GM13976 (cell line): ENCODE results near the gene PDE4D.
A peak's percentile ranks its signal among the peaks of the same experiment; 100 is the strongest.

ENCODE experiments used
- DNase-seq: peaks from one replicate; pipeline ENCODE4 v3.0.0; 2012; ENCODE audit warnings: low spot score
- CTCF ChIP-seq: IDR thresholded peaks from 2 replicates; pipeline ENCODE4 v1.5.1; 2012; ENCODE audit warnings: borderline replicate concordance, mild to moderate bottlenecking; ENCODE audit not compliant: insufficient read depth; ENCODE audit errors: extremely low read depth, missing control alignments, control extremely low read depth
- in situ Hi-C: fragments of 300-500 bp; cut with MboI; formaldehyde crosslinking; loops from one replicate; pipeline ENCODE4 v1.12.0; 2022; ENCODE audit warnings: low sequenced_read_pairs, mixed read lengths, inconsistent platforms; ENCODE audit not compliant: unreplicated experiment

Gene PDE4D

GRCh38 chr5:59178071-59178470 lies 715.5 kb downstream of the PDE4D start:
- no peak for TF ChIP-seq CTCF
- DNase-seq = no peak
- in situ Hi-C loops = loop anchor here (10.0 to 25.0 kb wide), 3 partner anchors 133 to 484 kb away; no protein-coding TSS in a partner anchor

DNA sequence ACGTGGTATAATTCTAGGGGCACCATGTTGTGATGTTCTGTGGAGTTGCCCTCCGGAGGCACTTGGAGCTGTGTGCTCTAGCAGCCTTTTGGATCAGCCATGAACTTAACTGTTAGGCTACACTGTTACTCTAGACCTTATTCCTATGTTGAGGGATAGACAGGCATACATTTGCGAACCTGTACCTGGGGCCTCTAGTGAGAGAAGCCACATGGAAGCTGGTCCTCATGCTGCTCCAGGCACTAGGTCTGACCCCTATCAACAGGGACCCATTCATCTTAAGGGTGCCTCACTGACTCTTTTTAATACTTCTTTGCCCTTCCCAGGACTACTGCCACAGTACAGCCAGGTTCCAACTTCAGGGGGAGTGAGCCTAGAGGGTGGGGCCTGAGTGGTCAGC lies 715.9 kb downstream of the PDE4D start:
- no peak for TF ChIP-seq CTCF
- in situ Hi-C loops = loop anchor here (10.0 to 25.0 kb wide), 3 partner anchors 133 to 485 kb away; no protein-coding TSS in a partner anchor
- no peak for DNase-seq

GRCh38 chr5:59174248-59174844 lies 719.2 kb downstream of the PDE4D start:
- TF ChIP-seq CTCF = peak; percentile 59
- peak; percentile 26 for DNase-seq
- in situ Hi-C loops = loop anchor here (10.0 kb wide), 2 partner anchors 130 to 280 kb away; no protein-coding TSS in a partner anchor

DNA sequence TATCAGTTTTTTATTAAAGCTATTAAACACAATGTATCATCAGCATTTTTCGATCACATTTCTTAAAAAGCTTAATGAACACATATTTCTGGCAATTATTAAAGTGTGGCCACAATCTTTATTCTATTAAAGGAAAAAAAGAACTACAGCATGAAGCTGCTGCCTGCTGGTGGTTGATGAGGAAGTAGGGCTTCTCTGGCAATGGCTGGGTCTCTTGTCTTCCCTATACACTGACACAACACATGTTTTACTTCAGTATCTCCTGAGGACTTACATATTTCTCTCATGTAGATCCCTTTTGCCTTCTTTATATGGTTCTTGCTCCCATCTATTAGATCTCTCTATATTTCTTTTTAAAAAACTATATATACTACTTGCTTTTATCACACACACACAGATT lies 719.9 kb downstream of the PDE4D start:
- DNase-seq = no peak
- in situ Hi-C loops = loop anchor here (10.0 kb wide), 2 partner anchors 129 to 279 kb away; no protein-coding TSS in a partner anchor
- no peak for TF ChIP-seq CTCF

DNA sequence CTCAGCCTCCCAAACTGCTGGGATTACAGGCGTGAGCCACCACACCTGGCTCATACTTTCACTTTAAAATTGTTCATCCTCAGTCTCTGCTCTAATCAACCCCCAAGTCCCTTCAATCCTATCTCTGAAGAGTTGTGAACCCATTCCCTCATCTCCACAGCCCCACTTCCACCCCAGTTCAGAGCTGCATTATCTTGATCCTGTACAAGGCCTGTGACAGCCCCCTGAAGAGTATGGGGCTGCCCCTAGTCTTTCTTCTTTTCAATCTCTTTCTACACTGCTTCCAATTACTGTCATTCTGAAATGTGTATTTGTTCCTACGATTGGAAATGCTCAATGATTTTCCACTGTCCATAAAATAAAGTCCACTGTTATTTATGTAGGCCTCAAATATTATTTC lies 722.4 kb downstream of the PDE4D start:
- in situ Hi-C loops = loop anchor here (10.0 kb wide), 2 partner anchors 126 to 276 kb away; no protein-coding TSS in a partner anchor
- TF ChIP-seq CTCF = no peak
- no peak for DNase-seq

- DNase-seq = no peak
- no peak for TF ChIP-seq CTCF
- in situ Hi-C loops = loop anchor here (10.0 kb wide), 2 partner anchors 125 to 275 kb away; no protein-coding TSS in a partner anchor
These were observed 723.8 kb downstream of the PDE4D start for GRCh38 chr5:59169768-59170150.
